Bronchial smooth muscle cell (primary cell): ENCODE results near the gene FKTN. TPM values are rescaled to one million over a fixed set of nuclear protein-coding genes. Genes with fewer than 3 reads are reported as not detected.

Experiments used
- total RNA-seq: library from RNA; depleted of rRNA; stranded (reverse); fragments of >200 nt; gene quantifications from 2 replicates; pipeline ENCODE4 v1.2.1, GENCODE V29; 2014

FKTN gene
- 12.9 and 18.3 TPM in 2 replicates for total RNA-seq

DNA sequence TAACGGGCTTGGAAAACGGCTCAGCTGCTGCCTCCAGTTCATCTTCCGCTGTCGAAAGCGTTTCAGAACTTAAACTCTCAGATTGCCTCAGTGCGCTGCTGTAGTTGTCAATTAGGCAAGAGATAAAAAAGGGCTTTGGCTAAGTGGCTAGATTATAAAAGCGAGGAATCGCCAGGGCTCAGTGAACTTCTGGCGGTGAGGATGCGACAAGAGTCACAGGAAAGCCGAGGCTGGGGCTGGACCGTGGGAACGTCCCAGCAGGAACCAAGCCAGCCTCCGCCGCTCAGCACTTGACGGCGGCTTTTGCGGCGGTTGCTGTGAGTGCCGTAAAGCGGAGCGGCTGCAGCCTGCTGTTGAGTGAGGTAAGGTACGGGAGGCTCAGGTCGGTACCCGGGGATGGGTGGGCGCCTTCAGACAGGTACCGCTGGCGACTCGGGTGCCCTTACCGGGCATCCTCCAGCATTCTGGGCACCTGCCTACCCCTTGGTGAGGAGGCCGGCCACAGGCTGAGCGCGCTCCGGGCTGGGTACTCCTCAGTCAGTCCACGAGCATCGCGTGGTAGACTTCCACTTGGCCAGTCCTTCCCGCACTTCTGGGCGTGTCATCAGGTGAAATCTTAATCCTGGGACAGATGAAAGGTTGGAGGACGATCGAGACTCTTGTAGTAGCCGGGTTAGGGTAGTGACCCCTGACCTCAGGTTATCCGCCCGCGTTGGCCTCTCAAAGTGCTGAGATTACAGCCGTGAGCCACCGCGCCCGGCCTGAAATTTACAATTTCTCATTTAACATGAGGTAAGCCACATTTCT lies at the start of gene FKTN:
Gene FKTN (plus strand): TSS at position 328 of the 807 bp plus-strand sequence. CDS start 16,902 bp downstream, outside the sequence.

GRCh38 chr9:105662184-105663104 lies 104.5 kb downstream of the FKTN start, which contains the start of gene TAL2:
TSS of gene TAL2 (plus strand) at chr9:105662457. CDS start at chr9:105662497, 40 bp downstream.

Other genes starting within 250 kb of the FKTN start
- 3.6 and 4.6 TPM in 2 replicates for gene FSD1L, start 110.1 kb upstream of the FKTN start, total RNA-seq
- gene TAL2, start 104.3 kb downstream of the FKTN start, total RNA-seq: not detected in 2 replicates
- gene TMEM38B, start 136.4 kb downstream of the FKTN start, total RNA-seq: 11.0 and 12.5 TPM in 2 replicates